Transverse colon (tissue), 4 donors: ENCODE results near the gene PLEKHG4B. TPM values are rescaled to one million over a fixed set of nuclear protein-coding genes. Genes with fewer than 3 reads are reported as not detected.
"Not testable (repeated sequence)": the region's sequence is repeated elsewhere in the genome, so short reads cannot be mapped to it uniquely, and the experiment has no call there.

Source experiments
- DNase-seq: peaks from one replicate; pipeline ENCODE4 v3.0.0-alpha.2; 2019
- H3K27ac ChIP-seq, 4 donors: fragments of 200-600 bp; sonication (generic); 2 replicates each; pipeline ENCODE4 v1.5.1; 2016 to 2018; ENCODE audit warnings: inconsistent platforms in 4 of 4
- H3K27me3 ChIP-seq: fragments of 200-600 bp; sonication (generic); 2 replicates; pipeline ENCODE4 v1.5.1; 2017; ENCODE audit warnings: inconsistent platforms
- H3K36me3 ChIP-seq, 4 donors: fragments of 200-600 bp; sonication (generic); 2 replicates each; pipeline ENCODE4 v1.5.1; 2017 to 2019; ENCODE audit warnings: inconsistent platforms in 4 of 4
- H3K4me1 ChIP-seq, 4 donors: fragments of 200-600 bp; sonication (generic); 2 replicates each; pipeline ENCODE4 v1.5.1; 2017 to 2020; ENCODE audit warnings: inconsistent platforms in 4 of 4
- H3K4me3 ChIP-seq, 4 donors: fragments of 200-600 bp; sonication (generic); 1 replicate in 1 of 4; 2 replicates in 3 of 4; pipeline versions ENCODE4 v1.5.1 to v1.6.1; 2017 to 2019; ENCODE audit warnings: inconsistent platforms in 4 of 4
- H3K9me3 ChIP-seq, 2 donors: fragments of 200-600 bp; sonication (generic); 2 replicates each; pipeline ENCODE4 v1.5.1; 2017 to 2019; ENCODE audit warnings: inconsistent platforms in 2 of 2
- EP300 ChIP-seq: sonication (generic); formaldehyde crosslinking; IDR thresholded peaks from one replicate; pipeline ENCODE4 v1.6.1; 2017; ENCODE audit warnings: antibody characterized with exemption, low read depth
- POLR2A ChIP-seq: fragments of 450-650 bp; IDR thresholded peaks from one replicate; pipeline ENCODE4 v1.6.1; 2016; ENCODE audit warnings: antibody characterized with exemption, mild to moderate bottlenecking, moderate library complexity
- POLR2AphosphoS5 ChIP-seq, 3 donors: sonication (generic); formaldehyde crosslinking; IDR thresholded peaks; one replicate each; pipeline ENCODE4 v1.6.1; 2016; ENCODE audit warnings: antibody characterized with exemption in 3 of 3
- WGBS, 2 donors: methylation state at CpG; one replicate each; pipeline ENCODE4 v1.1.5; 2018; ENCODE audit warnings: low coverage in 1 of 2; 5-methylcytosine and 5-hydroxymethylcytosine counted together
- in situ Hi-C, 4 donors: fragments of 200-750 bp; cut with MboI; loops; one replicate each; pipeline versions ENCODE4 v1.15.0 to v1.15.1; 2017; ENCODE audit warnings: low sequenced_read_pairs in 3 of 4, low pct_ligation_motif_present in 1 of 4, low pct_unique_long_range_greater_than_20kb in 1 of 4
- intact Hi-C: fragments of 100-400 bp; cut with DNase I; formaldehyde crosslinking; loops from one replicate; pipeline ENCODE4 v1.15.1; 2023; ENCODE audit warnings: low total_unique reads
- total RNA-seq, 4 donors: library from RNA; depleted of rRNA; stranded (reverse); fragments of >200 nt; gene quantifications; one replicate each; pipeline ENCODE4 v1.1.0, GENCODE V29; 2016
- TF ChIP-seq, protein P1 (sequence below), 5 experiments: fragments of 200-600 bp in 3 of 5; fragments of 450-650 bp in 2 of 5; sonication (generic) in 3 of 5; IDR thresholded peaks; 1 replicate in 2 of 5; 2 replicates in 3 of 5; pipeline ENCODE4 v1.5.1; 2016 to 2017; ENCODE audit warnings: antibody characterized with exemption in 5 of 5, inconsistent platforms in 3 of 5, mild to moderate bottlenecking in 2 of 5, moderate library complexity in 1 of 5

Gene PLEKHG4B
- total RNA-seq, 4 donors from 2014 or later: under 0.01 to 0.40 (median under 0.01) TPM; not detected in 1

DNA sequence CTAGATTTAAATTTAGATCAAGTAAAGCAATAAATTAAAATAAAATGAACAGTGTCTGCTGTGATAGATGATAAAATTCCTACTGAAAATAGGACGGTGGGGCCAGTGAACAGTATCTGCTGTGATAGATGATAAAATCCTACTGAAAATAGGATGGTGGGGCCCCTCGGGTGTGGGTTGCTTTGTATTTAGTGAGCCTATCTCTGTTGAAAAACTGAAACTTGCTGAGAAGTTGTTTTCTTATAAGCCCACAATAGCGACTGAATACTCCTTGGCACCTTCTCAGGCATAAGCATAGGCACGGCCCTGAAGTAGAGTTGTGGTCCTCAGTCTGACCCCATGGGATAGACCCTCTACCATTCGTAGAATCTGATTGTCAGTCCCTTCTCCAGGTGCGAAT, 131.8 kb downstream of the PLEKHG4B start:
- no peak for DNase-seq
- 63 to 87% methylated on average over 2 to 6 of the region's 6 CpGs for WGBS, 2 donors
- no peaks in the 10 kb centered on the region for H3K27me3 ChIP-seq
- H3K27ac ChIP-seq: no peak overlapping the region
- in situ Hi-C loops: no loop called here
- H3K9me3 ChIP-seq: no peaks in the 10 kb centered on the region
- peaks cover 0 to 30% (median 17%) of the 10 kb centered on the region in 4 donors for H3K4me1 ChIP-seq
- TF ChIP-seq, protein P1, sequence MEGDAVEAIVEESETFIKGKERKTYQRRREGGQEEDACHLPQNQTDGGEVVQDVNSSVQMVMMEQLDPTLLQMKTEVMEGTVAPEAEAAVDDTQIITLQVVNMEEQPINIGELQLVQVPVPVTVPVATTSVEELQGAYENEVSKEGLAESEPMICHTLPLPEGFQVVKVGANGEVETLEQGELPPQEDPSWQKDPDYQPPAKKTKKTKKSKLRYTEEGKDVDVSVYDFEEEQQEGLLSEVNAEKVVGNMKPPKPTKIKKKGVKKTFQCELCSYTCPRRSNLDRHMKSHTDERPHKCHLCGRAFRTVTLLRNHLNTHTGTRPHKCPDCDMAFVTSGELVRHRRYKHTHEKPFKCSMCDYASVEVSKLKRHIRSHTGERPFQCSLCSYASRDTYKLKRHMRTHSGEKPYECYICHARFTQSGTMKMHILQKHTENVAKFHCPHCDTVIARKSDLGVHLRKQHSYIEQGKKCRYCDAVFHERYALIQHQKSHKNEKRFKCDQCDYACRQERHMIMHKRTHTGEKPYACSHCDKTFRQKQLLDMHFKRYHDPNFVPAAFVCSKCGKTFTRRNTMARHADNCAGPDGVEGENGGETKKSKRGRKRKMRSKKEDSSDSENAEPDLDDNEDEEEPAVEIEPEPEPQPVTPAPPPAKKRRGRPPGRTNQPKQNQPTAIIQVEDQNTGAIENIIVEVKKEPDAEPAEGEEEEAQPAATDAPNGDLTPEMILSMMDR (IDR thresholded peaks at IDR 0.05): no peak
- TF ChIP-seq EP300 (no peak), POLR2AphosphoS5 (IDR thresholded peaks at IDR 0.05) (no peak), POLR2A (no peak)
- H3K36me3 ChIP-seq: peaks cover 0 to 46% (median 18%) of the 10 kb centered on the region in 4 donors
- intact Hi-C loops: no loop called here
- H3K4me3 ChIP-seq: no peak overlapping the region

DNA sequence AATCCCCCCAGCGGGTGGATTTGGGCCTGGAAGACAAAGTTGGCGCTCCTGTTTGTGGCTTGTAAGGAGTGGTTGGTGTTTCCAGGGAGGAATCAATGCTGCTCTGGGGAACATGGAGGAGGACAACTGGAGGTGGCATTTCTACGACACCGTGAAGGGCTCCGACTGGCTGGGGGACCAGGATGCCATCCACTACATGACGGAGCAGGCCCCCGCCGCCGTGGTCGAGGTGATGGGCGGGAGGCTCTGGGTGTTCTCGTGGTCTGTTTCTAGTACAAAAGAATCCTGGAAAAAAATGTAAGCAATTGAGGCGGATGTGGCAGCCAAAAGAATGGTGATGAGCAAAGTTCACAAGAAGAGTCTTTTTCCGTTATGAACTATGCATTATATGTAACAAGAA, 133.4 kb downstream of the PLEKHG4B start:
- H3K9me3 ChIP-seq: no peaks in the 10 kb centered on the region
- no peak for DNase-seq
- no peaks in the 10 kb centered on the region for H3K27me3 ChIP-seq
- H3K36me3 ChIP-seq: peaks cover 0 to 54% (median 23%) of the 10 kb centered on the region in 4 donors
- H3K27ac ChIP-seq: no peak overlapping the region
- no peak overlapping the region for H3K4me3 ChIP-seq
- TF ChIP-seq, protein P1 (IDR thresholded peaks at IDR 0.05): no peak
- TF ChIP-seq POLR2AphosphoS5 (IDR thresholded peaks at IDR 0.05) (no peak), POLR2A (no peak), EP300 (no peak)
- peaks cover 0 to 20% (median 11%) of the 10 kb centered on the region in 4 donors for H3K4me1 ChIP-seq
- in situ Hi-C loops (no loop called here), intact Hi-C loops (no loop called here)
- WGBS, 2 donors: 95 to 100% methylated on average over 2 to 14 of the region's 14 CpGs

- H3K4me3 ChIP-seq, H3K27ac ChIP-seq, in situ Hi-C loops, intact Hi-C loops, DNase-seq, H3K27me3 ChIP-seq, H3K9me3 ChIP-seq, H3K4me1 ChIP-seq: not testable (repeated sequence)
- peaks cover 0 to 62% (median 28%) of the 10 kb centered on the region in 4 donors for H3K36me3 ChIP-seq
- 97% methylated on average over 17 of the region's 17 CpGs; no CpG with 5 or more reads in 1 of the 2 donors for WGBS, 2 donors
These were observed 135.4 kb downstream of the PLEKHG4B start for GRCh38 chr5:227375-227774.

DNA sequence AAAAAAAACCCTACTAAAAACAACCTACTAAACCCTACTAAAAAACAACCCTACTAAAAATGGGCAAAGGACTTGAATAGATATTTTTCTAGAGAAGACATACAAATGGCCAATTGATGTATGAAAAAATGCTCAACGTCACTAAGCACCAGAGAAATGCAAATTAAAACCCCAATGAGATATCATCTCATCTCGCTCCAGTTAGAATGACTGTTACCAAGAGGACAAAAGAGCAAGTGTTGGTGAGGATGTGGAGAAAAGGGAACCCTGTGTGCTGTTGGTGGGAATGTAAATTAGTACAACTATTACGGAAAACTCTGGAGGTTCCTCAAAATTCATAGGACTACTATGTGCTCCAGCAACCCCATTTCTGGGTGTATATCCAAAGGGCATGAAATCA, 136.9 kb downstream of the PLEKHG4B start:
- H3K27ac ChIP-seq: no peak overlapping the region
- H3K27me3 ChIP-seq: no peaks in the 10 kb centered on the region
- intact Hi-C loops (no loop called here), in situ Hi-C loops (no loop called here)
- H3K36me3 ChIP-seq: peaks cover 0 to 73% (median 32%) of the 10 kb centered on the region in 4 donors
- no peak for TF ChIP-seq EP300
- no peak for TF ChIP-seq POLR2A
- no peak for TF ChIP-seq POLR2AphosphoS5 (IDR thresholded peaks at IDR 0.05)
- TF ChIP-seq, protein P1 (IDR thresholded peaks at IDR 0.05): no peak
- 82 to 94% methylated on average over 3 of the region's 3 CpGs for WGBS, 2 donors
- H3K4me3 ChIP-seq: no peak overlapping the region
- H3K4me1 ChIP-seq: no peaks in the 10 kb centered on the region
- no peak for DNase-seq
- no peaks in the 10 kb centered on the region for H3K9me3 ChIP-seq

- 95 to 100% methylated on average over 3 to 14 of the region's 14 CpGs for WGBS, 2 donors
These were observed 138.7 kb downstream of the PLEKHG4B start for GRCh38 chr5:230711-231110.

More at GRCh38 chr5:230711-231110, 138.7 kb downstream of the PLEKHG4B start:
- TF ChIP-seq POLR2AphosphoS5 (IDR thresholded peaks at IDR 0.05) (no peak), POLR2A (no peak)
- TF ChIP-seq, protein P1 (IDR thresholded peaks at IDR 0.05): no peak
- no peak for DNase-seq
- H3K4me1 ChIP-seq: no peaks in the 10 kb centered on the region
- intact Hi-C loops: no loop called here
- H3K4me3 ChIP-seq: no peak overlapping the region
- peaks cover 0 to 77% (median 30%) of the 10 kb centered on the region in 4 donors for H3K36me3 ChIP-seq
- in situ Hi-C loops: no loop called here
- H3K27me3 ChIP-seq: no peaks in the 10 kb centered on the region
- H3K27ac ChIP-seq: no peak overlapping the region
- no peaks in the 10 kb centered on the region for H3K9me3 ChIP-seq
